Measurements from ENCODE around the gene THBS3.

Gene THBS3

GRCh38 chr1:155186794-155187455, 20.8 kb downstream of the THBS3 start:
- DNase-seq, result no peak

- DNase-seq, result no peak
These were observed 21.5 kb downstream of the THBS3 start for GRCh38 chr1:155186067-155186793.

- no peak for DNase-seq
These were observed 22.0 kb downstream of the THBS3 start for GRCh38 chr1:155185783-155186066.

- DNase-seq, result no peak
These were observed 22.6 kb downstream of the THBS3 start for GRCh38 chr1:155184835-155185782.

GRCh38 chr1:155184351-155184811, 23.3 kb downstream of the THBS3 start:
- no peak for DNase-seq

- no peak for DNase-seq
These were observed 23.9 kb downstream of the THBS3 start for GRCh38 chr1:155183775-155184221.

- no peak for DNase-seq
These were observed 25.6 kb downstream of the THBS3 start for GRCh38 chr1:155182052-155182550.

GRCh38 chr1:155181371-155182051, 26.2 kb downstream of the THBS3 start:
- DNase-seq, result no peak

- peak; percentile 11 for DNase-seq
These were observed 28.3 kb downstream of the THBS3 start for GRCh38 chr1:155179112-155180031.

- no peak for DNase-seq
These were observed 29.1 kb downstream of the THBS3 start for GRCh38 chr1:155178441-155179111.

- DNase-seq, result peak; percentile 14
These were observed 29.8 kb downstream of the THBS3 start for GRCh38 chr1:155177918-155178281.

GRCh38 chr1:155177192-155177917, 30.3 kb downstream of the THBS3 start:
- peak; percentile 15 for DNase-seq

- peak; percentile 86 for DNase-seq
These were observed 31.1 kb downstream of the THBS3 start for GRCh38 chr1:155176544-155177071.

GRCh38 chr1:155175927-155176371, 31.7 kb downstream of the THBS3 start:
- DNase-seq, result peak; percentile 38

- DNase-seq, result peak; percentile 20
These were observed 32.3 kb downstream of the THBS3 start for GRCh38 chr1:155175281-155175926.

- DNase-seq, result peak; percentile 62
These were observed 33.1 kb downstream of the THBS3 start for GRCh38 chr1:155174324-155175280.

GRCh38 chr1:155173478-155174323, 34.0 kb downstream of the THBS3 start, which contains the start of gene TRIM46:
TRIM46 (plus strand) TSS chr1:155173849; CDS start chr1:155173967, 118 bp downstream.
- peak; percentile 65 for DNase-seq

All from activated T-cell treated with anti-CD3 and anti-CD28 coated beads, Interleukin-2, amount 50 U/mL, for 1 hour (primary cell).